Activated effector memory CD4-positive, alpha-beta T cell treated with Interleukin-2 at 50 U/mL for 16 hours (primary cell): ENCODE results near the gene ROBO4.

Experiments used
- DNase-seq: peaks from one replicate; pipeline ENCODE4 v3.0.0-alpha.2; 2020

Gene ROBO4

DNA sequence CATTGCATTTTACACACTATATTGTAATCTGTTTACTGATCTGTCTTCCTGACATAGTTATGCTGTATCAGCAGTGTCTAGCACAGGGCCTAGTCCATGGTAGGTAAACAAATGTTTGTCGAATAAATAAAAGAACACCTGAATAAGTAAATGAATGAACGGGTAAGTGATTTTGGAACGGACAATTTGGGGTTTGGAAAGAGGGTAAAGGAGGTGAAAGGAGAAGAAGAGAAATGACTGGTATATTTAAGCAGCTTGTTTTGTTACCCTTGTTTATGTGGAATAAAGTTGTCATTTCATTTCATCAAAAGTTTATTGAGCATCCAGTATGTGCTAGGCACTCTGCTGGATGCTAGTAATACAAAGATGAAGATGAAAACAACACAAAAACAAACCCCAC, 21.3 kb upstream of the ROBO4 start, which contains the start of gene HEPN1:
HEPN1 (plus strand) TSS at position 301 of the 400 bp plus-strand sequence.
- no peak for DNase-seq

DNA sequence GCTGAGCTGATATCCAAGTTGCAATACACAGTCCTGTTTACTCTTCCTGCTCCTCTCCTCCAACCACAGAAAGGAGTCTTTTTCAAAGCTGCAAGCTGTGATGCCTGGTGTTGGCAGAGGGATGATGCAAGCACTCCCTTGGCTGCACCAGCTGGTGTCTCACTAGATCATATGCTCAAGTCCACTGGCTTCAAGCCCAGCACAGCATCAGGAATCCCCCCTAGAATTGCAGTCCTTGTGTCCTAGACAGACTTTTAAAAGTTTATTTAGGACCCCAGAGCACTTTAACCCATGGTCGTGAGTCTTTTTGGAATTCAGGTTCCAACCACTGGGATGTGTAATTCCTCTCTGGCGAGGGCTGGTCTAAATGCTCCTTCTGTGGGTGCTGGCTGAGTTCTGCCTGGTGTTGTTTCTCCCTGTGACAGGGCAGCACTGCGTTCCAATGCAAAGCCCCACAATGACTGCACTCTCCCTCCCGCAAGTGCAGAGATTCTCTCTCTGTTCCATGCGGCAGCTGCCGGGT, 19.5 kb upstream of the ROBO4 start:
- no peak for DNase-seq

DNA sequence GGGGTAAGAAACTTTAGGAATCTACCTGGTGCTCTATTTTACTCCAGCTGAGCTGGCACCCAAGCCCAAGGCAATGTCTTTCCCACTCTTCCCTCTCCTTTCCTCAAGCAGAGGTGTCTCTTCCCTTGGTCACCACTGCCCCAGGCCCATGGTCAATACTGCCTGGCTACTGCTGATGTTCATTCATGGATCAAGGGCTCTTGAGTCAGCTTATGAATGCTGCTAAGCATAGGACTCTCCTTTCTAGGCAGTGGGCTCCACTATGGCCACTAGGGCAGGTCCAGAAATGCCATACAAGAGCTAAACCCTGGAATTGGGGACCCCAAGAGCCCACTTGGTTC, 18.7 kb upstream of the ROBO4 start:
- no peak for DNase-seq

DNA sequence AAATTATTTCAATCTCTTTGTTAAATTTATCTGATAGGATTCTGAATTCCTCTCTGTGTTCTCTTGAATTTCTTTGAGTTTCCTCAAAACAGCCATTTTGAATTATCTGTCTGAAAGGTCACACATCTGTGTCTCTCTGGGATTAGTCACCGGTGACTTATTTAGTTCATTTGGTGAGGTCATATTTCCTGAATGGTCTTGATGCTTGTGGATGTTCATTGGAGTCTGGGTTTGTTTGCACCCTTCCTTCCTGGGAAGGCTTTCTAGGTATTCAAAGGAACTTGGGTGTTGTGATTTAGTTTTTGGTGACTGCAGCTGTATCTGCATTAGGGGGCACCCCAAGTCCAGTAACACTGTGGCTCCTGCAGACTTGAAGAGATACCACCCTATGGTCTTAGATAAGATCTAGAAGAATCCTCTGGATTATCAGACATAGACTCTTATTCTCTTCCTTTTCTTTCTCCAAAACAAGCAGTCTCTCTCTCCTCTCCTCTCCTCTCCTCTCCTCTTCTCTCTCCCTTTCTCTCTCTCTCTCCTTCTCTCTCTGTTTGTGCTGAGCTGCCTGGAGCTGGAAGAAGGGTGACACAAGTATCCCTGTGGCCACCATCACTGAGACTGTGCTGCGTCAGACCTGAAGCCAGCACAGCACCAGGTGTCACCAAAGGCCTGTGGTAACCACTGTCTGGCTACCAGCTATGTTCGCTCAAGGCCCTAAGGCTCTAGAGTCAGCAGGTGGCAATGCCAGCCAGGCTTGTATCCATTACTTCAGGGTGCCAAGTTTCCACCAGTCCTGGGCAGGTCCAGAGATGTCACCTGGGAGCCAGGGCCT, 18.1 kb upstream of the ROBO4 start:
- no peak for DNase-seq

DNA sequence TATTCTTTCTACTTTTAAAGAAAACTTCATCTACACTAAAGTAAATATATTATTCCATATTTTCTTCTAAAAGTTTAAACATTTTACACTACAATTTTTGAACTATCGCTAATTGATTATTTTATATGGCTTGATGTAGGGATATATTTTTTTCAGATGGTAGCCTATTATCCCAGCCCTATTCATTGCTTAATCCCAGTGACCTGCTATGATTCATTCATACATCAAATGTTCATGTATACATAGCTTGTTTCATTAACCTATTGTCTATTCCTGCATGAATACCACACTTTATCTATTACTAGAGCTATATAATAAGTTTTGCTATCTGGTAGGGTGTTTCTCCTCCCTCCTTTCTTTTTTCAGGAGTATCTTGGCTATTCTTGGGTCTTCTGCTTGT, 5.0 kb upstream of the ROBO4 start:
- no peak for DNase-seq

GRCh38 chr11:124900464-124900863, 2.8 kb upstream of the ROBO4 start:
- no peak for DNase-seq

DNA sequence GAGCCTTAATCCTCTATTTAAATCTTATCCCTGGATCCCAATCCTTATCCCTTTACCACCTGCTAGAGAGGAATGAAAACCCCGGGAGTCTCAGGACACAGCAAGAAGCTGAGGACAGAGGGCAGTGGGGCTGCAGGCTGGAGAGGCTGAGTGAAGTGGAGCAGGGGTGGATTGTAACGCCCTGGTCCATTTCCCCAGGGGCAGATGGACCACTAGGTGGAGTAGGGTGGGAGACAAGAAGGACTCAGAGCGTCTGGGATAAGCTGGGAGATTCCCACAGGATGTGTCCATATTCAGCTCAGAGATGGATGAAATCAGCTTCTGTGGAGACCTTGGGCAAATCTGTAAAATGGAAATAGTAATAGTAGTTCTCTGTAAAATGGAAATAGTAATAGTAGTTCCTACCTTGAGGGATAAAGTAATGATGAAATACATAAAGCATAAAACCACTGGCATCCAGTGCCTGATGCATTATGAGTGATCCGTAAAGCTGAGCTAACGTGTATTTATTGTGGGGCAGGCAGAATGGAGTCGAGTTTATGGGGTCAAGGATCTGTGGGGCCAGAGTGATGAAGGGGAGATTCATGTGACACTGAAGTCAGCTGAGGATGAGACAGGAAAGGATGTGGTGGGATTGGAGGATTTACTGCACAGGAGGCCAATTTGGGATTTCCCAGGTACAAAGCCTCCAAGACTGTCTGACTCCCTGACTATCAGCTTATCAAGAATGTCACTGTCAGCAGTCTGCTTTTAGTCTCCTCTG, 1.9 kb upstream of the ROBO4 start:
- DNase-seq, result no peak

DNA sequence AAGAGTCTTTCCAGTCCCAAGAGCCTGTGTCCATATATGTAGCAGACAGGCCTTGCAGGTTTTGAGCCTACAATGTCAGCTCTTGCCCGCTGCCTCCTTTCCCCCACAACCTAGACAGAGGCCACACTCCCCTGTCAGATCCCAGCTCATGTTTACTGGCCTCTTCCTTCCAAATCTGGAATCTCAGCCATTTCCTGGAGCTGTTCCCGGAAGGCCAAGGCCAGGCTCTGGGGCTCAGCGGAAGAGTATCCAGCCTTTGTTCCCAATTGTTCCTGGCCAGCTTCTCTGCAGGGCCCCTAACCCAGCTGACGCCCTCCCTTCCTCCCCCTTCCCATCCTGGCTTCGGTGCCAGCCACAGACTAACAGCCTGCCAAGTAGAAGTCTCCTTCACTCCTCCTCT, 1.0 kb upstream of the ROBO4 start:
- DNase-seq, result no peak

DNA sequence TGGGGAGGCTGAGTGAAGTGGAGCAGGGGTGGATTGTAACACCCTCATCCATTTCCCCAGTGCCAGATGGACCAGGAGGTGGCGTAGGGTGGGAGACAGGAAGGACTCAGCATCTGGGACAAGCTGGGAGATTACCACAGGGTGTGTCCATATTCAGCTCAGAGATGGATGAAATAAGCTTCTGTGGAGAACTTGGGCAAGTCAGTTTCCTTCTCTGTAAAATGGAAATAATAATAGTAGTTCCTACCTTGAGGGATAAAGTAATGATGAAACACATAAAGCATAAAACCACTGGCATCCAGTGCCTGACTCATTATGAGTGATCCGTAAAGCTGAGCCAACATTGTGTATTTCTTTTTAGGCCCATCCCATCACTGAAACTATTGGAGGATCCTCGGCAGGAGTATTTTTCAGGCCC, 607 bp upstream of the ROBO4 start:
- DNase-seq, result no peak

- no peak for DNase-seq
Measured at GRCh38 chr11:124896821-124897391, 759 bp downstream of the ROBO4 start.

DNA sequence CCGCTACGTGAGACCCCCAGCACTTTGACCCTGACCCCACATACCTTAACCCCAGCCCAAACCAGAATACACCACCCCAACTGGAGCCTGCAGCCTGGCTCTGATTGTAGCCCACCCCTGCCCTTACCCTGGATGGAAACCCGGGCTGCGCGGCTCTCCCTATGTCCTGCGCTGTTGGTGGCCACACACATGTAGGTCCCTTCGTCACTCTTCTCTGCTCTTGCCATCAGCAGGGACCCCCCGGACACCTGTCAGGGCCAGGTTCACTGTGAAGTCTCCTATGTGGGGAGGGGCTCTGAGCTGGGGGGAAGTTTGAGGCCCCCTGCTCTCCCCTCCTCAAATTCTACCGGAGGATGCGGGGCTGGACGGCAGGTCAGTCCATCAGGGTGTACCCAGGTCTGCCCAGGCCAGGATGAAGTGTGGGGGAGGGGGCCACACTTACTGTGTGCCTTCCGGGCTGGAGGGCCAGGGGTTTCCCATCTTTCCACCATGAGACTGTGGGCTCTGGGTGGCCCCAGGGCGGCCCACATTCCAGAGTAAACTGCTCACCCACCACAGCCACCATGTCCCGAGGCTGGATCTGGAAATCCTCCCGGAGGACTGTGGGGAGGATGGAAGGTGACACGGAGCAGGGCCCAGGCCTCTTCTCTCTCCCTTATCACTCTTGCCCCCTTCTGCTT, 1.5 kb downstream of the ROBO4 start:
- DNase-seq, result no peak

- no peak for DNase-seq
Measured at GRCh38 chr11:124895471-124895971, 2.1 kb downstream of the ROBO4 start.

- no peak for DNase-seq
Measured at GRCh38 chr11:124894606-124895430, 2.8 kb downstream of the ROBO4 start.

GRCh38 chr11:124893781-124894401, 3.8 kb downstream of the ROBO4 start:
- no peak for DNase-seq

DNA sequence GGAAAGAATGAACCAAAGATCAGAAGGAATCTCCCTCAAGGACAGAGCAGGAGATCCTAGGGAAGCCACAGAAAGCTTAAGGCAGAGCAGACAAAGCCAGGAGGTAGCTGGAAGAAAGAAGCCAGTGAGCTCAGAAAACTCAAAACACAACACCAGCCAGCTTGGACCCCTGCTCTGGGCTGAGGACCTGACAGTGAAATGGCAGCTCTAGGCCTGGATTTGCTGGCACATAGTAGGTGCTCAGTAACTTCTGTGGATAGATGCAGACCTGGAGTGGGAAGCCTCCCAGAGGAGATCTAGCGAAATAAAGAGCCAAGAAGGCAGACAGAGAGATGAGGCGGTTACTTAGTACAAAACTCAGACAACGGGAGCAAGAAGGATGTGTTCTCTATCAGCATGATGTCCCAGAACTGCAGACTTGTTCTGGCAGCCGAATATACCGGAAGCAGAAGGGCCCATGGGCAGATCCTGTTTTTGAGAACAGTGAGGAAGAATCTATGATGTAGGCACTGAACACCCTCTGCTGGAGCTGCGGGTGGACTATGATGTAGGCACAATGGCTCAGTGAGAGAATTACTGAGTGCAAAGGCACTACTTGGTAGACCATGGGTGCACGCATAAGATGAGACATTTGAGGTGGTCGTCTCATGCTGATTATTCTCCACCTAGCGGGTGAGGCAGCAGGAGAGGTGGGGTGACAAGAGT, 4.8 kb downstream of the ROBO4 start:
- DNase-seq, result no peak

GRCh38 chr11:124892146-124892545, 5.5 kb downstream of the ROBO4 start:
- DNase-seq, result no peak

DNA sequence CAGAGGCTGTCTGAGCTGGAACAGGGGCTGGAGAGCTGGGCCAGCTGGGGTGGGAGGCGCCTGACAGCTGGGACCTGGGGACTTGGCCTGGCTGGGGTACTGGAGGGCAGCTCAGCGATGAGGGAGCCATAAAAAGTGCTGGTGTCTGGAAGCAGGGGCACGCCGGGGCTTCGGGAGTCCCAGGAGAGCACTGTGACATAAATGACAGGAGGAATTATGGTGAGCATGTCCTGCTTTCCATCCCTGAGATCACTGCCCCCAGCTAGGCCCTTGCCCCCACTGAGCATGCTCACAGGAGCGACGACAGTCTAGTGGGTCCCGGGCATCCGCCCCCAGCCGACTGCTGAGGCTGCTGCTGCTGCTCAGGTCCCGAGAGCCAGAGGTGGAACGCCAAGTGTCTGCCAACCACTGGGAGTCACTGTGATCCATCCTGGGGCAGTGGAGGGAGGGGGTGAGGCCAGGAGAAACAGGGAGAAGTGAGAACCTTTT, 6.2 kb downstream of the ROBO4 start:
- no peak for DNase-seq

DNA sequence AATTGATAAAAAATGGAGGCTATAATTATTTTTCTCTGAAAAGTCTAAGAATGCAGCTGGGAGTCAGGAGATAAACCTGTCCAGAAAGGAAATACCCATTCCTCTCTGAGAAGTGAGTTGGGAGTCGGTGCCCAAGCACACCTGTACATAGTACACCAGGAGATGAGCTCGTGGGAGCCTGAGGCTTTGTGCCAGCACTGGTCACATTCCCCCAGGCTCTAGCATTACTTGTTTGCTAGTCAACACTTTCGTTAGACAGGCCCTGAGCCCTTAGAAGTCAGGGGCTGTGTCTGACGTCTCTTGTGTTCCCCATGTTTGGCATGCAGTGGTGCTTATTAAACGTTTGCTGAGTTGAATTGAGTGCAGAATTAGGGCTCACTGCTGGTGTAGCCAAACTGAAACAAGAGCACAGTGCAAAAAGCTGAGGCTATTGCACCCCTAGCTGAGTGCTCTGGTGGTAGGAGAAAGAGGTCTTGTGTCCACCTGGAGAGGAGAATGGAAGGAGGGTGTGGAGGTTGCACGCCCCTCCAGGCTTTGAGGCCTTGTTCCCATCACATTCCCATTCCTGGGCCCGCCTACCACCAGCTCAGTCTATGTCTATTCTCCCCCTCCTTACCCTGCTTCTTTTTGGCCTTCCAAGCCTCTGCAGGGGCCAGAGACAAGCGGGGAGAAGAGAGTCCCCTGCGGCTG, 6.8 kb downstream of the ROBO4 start:
- DNase-seq, result no peak

- no peak for DNase-seq
Measured at GRCh38 chr11:124890151-124890550, 7.5 kb downstream of the ROBO4 start.
